Astrocyte of the hippocampus (primary cell): ENCODE measurements around the gene RPS4Y1.
"Not testable (repeated sequence)": the region's sequence is repeated elsewhere in the genome, so short reads cannot be mapped to it uniquely, and the experiment has no call there.

Experiments
- DNase-seq: peaks from one replicate; pipeline ENCODE4 v3.0.0; 2011; ENCODE audit warnings: low read depth, low spot score

Gene RPS4Y1

GRCh38 chrY:2841471-2841893 is at the start of gene RPS4Y1:
RPS4Y1 (plus strand) TSS chrY:2841602; CDS start chrY:2841625, 23 bp downstream.
- no peak for DNase-seq

GRCh38 chrY:2796977-2797523 is 44.4 kb upstream of the RPS4Y1 start:
- no peak for DNase-seq

- DNase-seq, result no peak
Observed at GRCh38 chrY:2797991-2798390, 43.4 kb upstream of the RPS4Y1 start.

- no peak for DNase-seq
Observed at GRCh38 chrY:2800246-2800645, 41.2 kb upstream of the RPS4Y1 start.

GRCh38 chrY:2817146-2817896 is 24.1 kb upstream of the RPS4Y1 start:
- not testable (repeated sequence) for DNase-seq

GRCh38 chrY:2824471-2824870 is 16.9 kb upstream of the RPS4Y1 start:
- no peak for DNase-seq

GRCh38 chrY:2828497-2828896 is 12.9 kb upstream of the RPS4Y1 start:
- no peak for DNase-seq

- DNase-seq, result no peak
Observed at GRCh38 chrY:2835230-2835629, 6.2 kb upstream of the RPS4Y1 start.

- DNase-seq, result no peak
Observed at GRCh38 chrY:2837078-2837477, 4.3 kb upstream of the RPS4Y1 start.

GRCh38 chrY:2837932-2838331 is 3.5 kb upstream of the RPS4Y1 start:
- no peak for DNase-seq

GRCh38 chrY:2846791-2847190 is 5.4 kb downstream of the RPS4Y1 start:
- no peak for DNase-seq

- DNase-seq, result no peak
Observed at GRCh38 chrY:2848384-2848783, 7.0 kb downstream of the RPS4Y1 start.

GRCh38 chrY:2849368-2849767 is 8.0 kb downstream of the RPS4Y1 start:
- DNase-seq, result no peak

GRCh38 chrY:2854145-2854774 is 12.9 kb downstream of the RPS4Y1 start:
- DNase-seq, result no peak

GRCh38 chrY:2857068-2857467 is 15.7 kb downstream of the RPS4Y1 start:
- no peak for DNase-seq

- no peak for DNase-seq
Observed at GRCh38 chrY:2857686-2858085, 16.3 kb downstream of the RPS4Y1 start.

GRCh38 chrY:2859782-2860181 is 18.4 kb downstream of the RPS4Y1 start:
- no peak for DNase-seq

- DNase-seq, result no peak
Observed at GRCh38 chrY:2860511-2860910, 19.1 kb downstream of the RPS4Y1 start.

- no peak for DNase-seq
Observed at GRCh38 chrY:2866581-2866980, 25.2 kb downstream of the RPS4Y1 start.

GRCh38 chrY:2867469-2867868 is 26.1 kb downstream of the RPS4Y1 start:
- DNase-seq, result no peak

- no peak for DNase-seq
Observed at GRCh38 chrY:2868035-2868607, 26.7 kb downstream of the RPS4Y1 start.

GRCh38 chrY:2872234-2872633 is 30.8 kb downstream of the RPS4Y1 start:
- DNase-seq, result not testable (repeated sequence)

GRCh38 chrY:2874211-2874610 is 32.8 kb downstream of the RPS4Y1 start:
- DNase-seq, result no peak
